8988T (cell line): Measurements from ENCODE around the gene SYNE2.

ENCODE experiments used
- DNase-seq: peaks from one replicate; pipeline ENCODE4 v3.0.0; 2011

The SYNE2 gene

GRCh38 chr14:64232944-64233343 is 380.1 kb downstream of the SYNE2 start:
- no peak for DNase-seq

GRCh38 chr14:64233531-64234190 is 380.9 kb downstream of the SYNE2 start:
- DNase-seq = no peak

- no peak for DNase-seq
These were observed 382.3 kb downstream of the SYNE2 start for GRCh38 chr14:64234877-64235651.

- no peak for DNase-seq
These were observed 383.1 kb downstream of the SYNE2 start for GRCh38 chr14:64235652-64236640.

- DNase-seq = no peak
These were observed 385.2 kb downstream of the SYNE2 start for GRCh38 chr14:64238049-64238448.

GRCh38 chr14:64238631-64239030 is 385.8 kb downstream of the SYNE2 start:
- DNase-seq = no peak

GRCh38 chr14:64244279-64244678 is 391.5 kb downstream of the SYNE2 start:
- DNase-seq = no peak

- no peak for DNase-seq
These were observed 392.7 kb downstream of the SYNE2 start for GRCh38 chr14:64245491-64245890.

- no peak for DNase-seq
These were observed 393.9 kb downstream of the SYNE2 start for GRCh38 chr14:64246688-64247087.

GRCh38 chr14:64247195-64247594 is 394.4 kb downstream of the SYNE2 start:
- no peak for DNase-seq

GRCh38 chr14:64248689-64249088 is 395.9 kb downstream of the SYNE2 start:
- DNase-seq = no peak

- no peak for DNase-seq
These were observed 396.6 kb downstream of the SYNE2 start for GRCh38 chr14:64249363-64249762.

GRCh38 chr14:64253672-64254071 is 400.9 kb downstream of the SYNE2 start:
- no peak for DNase-seq

- no peak for DNase-seq
These were observed 403.0 kb downstream of the SYNE2 start for GRCh38 chr14:64255756-64256155.

- DNase-seq = no peak
These were observed 407.6 kb downstream of the SYNE2 start for GRCh38 chr14:64260418-64260817.

GRCh38 chr14:64265222-64265621 is 412.4 kb downstream of the SYNE2 start:
- no peak for DNase-seq

- no peak for DNase-seq
These were observed 413.4 kb downstream of the SYNE2 start for GRCh38 chr14:64266239-64266638.

GRCh38 chr14:64272019-64272418 is 419.2 kb downstream of the SYNE2 start:
- DNase-seq = no peak
